ENCODE data around the gene PDE6C.

DNA sequence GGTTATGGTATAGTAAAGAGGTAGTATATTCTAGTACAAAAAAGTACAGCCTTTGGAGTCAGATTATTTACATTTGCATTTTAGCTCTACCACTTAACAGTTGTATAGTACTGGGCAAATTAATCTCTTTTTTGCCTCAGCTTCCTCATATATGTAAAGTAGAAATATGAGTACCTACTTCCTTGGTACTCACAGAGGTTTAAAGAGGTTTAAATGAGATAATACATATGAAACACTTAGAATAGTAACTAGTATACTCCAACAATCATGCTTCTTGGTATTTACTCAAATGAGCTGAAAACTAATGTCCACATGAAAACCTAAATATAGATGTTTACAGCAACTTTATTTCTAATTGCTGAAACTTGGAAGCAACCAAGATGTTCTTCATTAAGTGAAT, 75.4 kb downstream of the PDE6C start:
- TF ChIP-seq EZH2 (IDR thresholded peaks at IDR 0.05; ENCODE audit: low read length, missing control alignments) = no peak
- TF ChIP-seq, protein P1, sequence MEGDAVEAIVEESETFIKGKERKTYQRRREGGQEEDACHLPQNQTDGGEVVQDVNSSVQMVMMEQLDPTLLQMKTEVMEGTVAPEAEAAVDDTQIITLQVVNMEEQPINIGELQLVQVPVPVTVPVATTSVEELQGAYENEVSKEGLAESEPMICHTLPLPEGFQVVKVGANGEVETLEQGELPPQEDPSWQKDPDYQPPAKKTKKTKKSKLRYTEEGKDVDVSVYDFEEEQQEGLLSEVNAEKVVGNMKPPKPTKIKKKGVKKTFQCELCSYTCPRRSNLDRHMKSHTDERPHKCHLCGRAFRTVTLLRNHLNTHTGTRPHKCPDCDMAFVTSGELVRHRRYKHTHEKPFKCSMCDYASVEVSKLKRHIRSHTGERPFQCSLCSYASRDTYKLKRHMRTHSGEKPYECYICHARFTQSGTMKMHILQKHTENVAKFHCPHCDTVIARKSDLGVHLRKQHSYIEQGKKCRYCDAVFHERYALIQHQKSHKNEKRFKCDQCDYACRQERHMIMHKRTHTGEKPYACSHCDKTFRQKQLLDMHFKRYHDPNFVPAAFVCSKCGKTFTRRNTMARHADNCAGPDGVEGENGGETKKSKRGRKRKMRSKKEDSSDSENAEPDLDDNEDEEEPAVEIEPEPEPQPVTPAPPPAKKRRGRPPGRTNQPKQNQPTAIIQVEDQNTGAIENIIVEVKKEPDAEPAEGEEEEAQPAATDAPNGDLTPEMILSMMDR (conservative IDR thresholded peaks at IDR 0.05 in 1 of 2, IDR thresholded peaks at IDR 0.05 in 1 of 2; ENCODE audit: low read depth in 1 of 2, low read length in 2 of 2) = no peak
